K562 (cell line): Measurements from ENCODE around the gene ZNF410. TPM values are rescaled to one million over a fixed set of nuclear protein-coding genes. Genes with fewer than 3 reads are reported as not detected.

Source experiments
- ATAC-seq: fragments of 200-7000 bp; cut with Tn5 transposase; 3 replicates; pipeline ENCODE4 v1.9.1; 2020; ENCODE audit warnings: moderate library complexity
- Bru-seq: library from RNA; stranded (reverse); fragments of 400-500 nt; gene quantifications from one replicate; lab custom pipeline; 2021; lab: Mats Ljungman, UMichigan
- BruChase-seq, 2 experiments: library from RNA; stranded (reverse); fragments of 400-500 nt; gene quantifications; one replicate each; lab custom pipeline; 2021; lab: Mats Ljungman, UMichigan
- BruUV-seq: library from RNA; stranded (reverse); fragments of 400-500 nt; replicated peaks from 2 replicates; lab custom pipeline; 2021; lab: Mats Ljungman, UMichigan
- CTCF ChIA-PET: fragments of 300-600 bp; formaldehyde crosslinking; extraction: SDS; loops from one replicate; lab custom pipeline; 2021; ENCODE audit warnings: low intra/inter-chr PET ratio; lab: Yijun Ruan, JAX
- POLR2A ChIA-PET: fragments of 300-600, 350-650 bp; sonication (Branson Sonifier 250); formaldehyde crosslinking; extraction: SDS; loops from one replicate; lab custom pipeline; 2021; ENCODE audit warnings: antibody characterized with exemption, inconsistent platforms; lab: Yijun Ruan, JAX
- DNase-seq, 4 experiments: peaks; one replicate each; pipeline versions ENCODE4 v3.0.0 to v3.0.0-alpha.2; 2011 to 2018; ENCODE audit warnings: low spot score in 3 of 4, mixed read lengths in 3 of 4; ENCODE audit errors: extremely low read depth in 1 of 4
- FAIRE-seq: peaks from 2 replicates; lab custom pipeline; 2011; peaks lifted over from hg19 to GRCh38; lab: Jason Lieb, UNC
- H2AFZ ChIP-seq: 2 replicates; pipeline ENCODE4 v1.6.0; 2011; ENCODE audit warnings: low read depth, low read length, control low read depth, inconsistent platforms
- H3K27ac ChIP-seq: fragments of 200-600 bp; 3 replicates; pipeline ENCODE4 v1.8.0; 2011; ENCODE audit warnings: low read depth, mild to moderate bottlenecking, control low read depth, inconsistent platforms, low read length, moderate library complexity, mixed read lengths; ENCODE audit errors: extremely low read depth
- H3K27me3 ChIP-seq, 2 experiments: fragments of 300-600 bp in 1 of 2; 2 replicates in 1 of 2; 3 replicates in 1 of 2; pipeline versions ENCODE4 v1.6.0 to v1.8.0; 2011; ENCODE audit warnings: inconsistent platforms in 2 of 2, low read length in 2 of 2, mild to moderate bottlenecking in 1 of 2, mixed read lengths in 1 of 2, moderate library complexity in 1 of 2; ENCODE audit not compliant: control insufficient read depth in 2 of 2, insufficient read depth in 2 of 2
- H3K36me3 ChIP-seq: fragments of 300-600 bp; 3 replicates; pipeline ENCODE4 v1.8.0; 2011; ENCODE audit warnings: mild to moderate bottlenecking, low read length, inconsistent platforms; ENCODE audit not compliant: control insufficient read depth, insufficient read depth
- H3K4me1 ChIP-seq, 2 experiments: fragments of 200-600 bp in 1 of 2; replicated peaks in 1 of 2; 2 replicates in 1 of 2; 3 replicates in 1 of 2; pipeline versions ENCODE4 v1.5.1 to v1.8.0; 2011; ENCODE audit warnings: inconsistent platforms in 2 of 2, low read length in 2 of 2, mild to moderate bottlenecking in 1 of 2, mixed read lengths in 1 of 2, moderate library complexity in 1 of 2; ENCODE audit not compliant: control insufficient read depth in 2 of 2, insufficient read depth in 2 of 2
- H3K4me2 ChIP-seq: 2 replicates; pipeline ENCODE4 v1.6.1; 2011; ENCODE audit warnings: low read length, control low read depth, inconsistent platforms, mixed read lengths; ENCODE audit not compliant: insufficient read depth
- H3K4me3 ChIP-seq: fragments of 200-600 bp; sonication (generic), shearing (Covaris generic); 2 replicates; pipeline ENCODE4 v1.5.1; 2016; ENCODE audit warnings: control low read depth, inconsistent platforms
- H3K79me2 ChIP-seq: fragments of 200-600 bp; 3 replicates; pipeline ENCODE4 v1.8.0; 2011; ENCODE audit warnings: low read length, inconsistent platforms; ENCODE audit not compliant: control insufficient read depth, insufficient read depth
- H3K9ac ChIP-seq, 2 experiments: 2 replicates each; pipeline versions ENCODE4 v1.6.0 to v1.6.1; 2011; ENCODE audit warnings: low read depth in 2 of 2, low read length in 2 of 2, control low read depth in 1 of 2, inconsistent platforms in 1 of 2, mild to moderate bottlenecking in 1 of 2, mixed read lengths in 1 of 2; ENCODE audit not compliant: insufficient read depth in 1 of 2
- H3K9me1 ChIP-seq: one replicate; pipeline ENCODE4 v1.6.0; 2011; ENCODE audit warnings: inconsistent platforms, mild to moderate bottlenecking, low read length, moderate library complexity; ENCODE audit not compliant: control insufficient read depth, insufficient read depth
- H3K9me3 ChIP-seq: replicated peaks from 2 replicates; pipeline ENCODE4 v1.5.1; 2011; ENCODE audit warnings: low read depth, low read length, inconsistent platforms; ENCODE audit not compliant: control insufficient read depth, insufficient read depth
- H4K20me1 ChIP-seq: replicated peaks from 2 replicates; pipeline ENCODE4 v1.6.1; 2011; ENCODE audit warnings: low read length, inconsistent platforms, mixed read lengths; ENCODE audit not compliant: control insufficient read depth, insufficient read depth
- EP300 ChIP-seq: IDR thresholded peaks from 2 replicates; pipeline ENCODE4 v1.6.1; 2012; ENCODE audit warnings: low read length, improper control_type of control experiment
- NR4A1 ChIP-seq, 2 experiments: fragments of 250-450 bp in 1 of 2; fragments of 450-650 bp in 1 of 2; sonication (Bioruptor Pico) in 1 of 2; IDR thresholded peaks; 2 replicates each; pipeline versions ENCODE4 v1.4.0 to v1.6.1; 2016 to 2020; ENCODE audit warnings: mild to moderate bottlenecking in 2 of 2, missing compliant biosample characterization in 1 of 2, missing genetic modification characterization in 1 of 2, moderate library complexity in 1 of 2
- SAP30 ChIP-seq: fragments of 200-600 bp; sonication (generic); IDR thresholded peaks from 2 replicates; pipeline ENCODE4 v1.6.1; 2012; ENCODE audit warnings: borderline replicate concordance, low read depth, mild to moderate bottlenecking, moderate library complexity, low read length, control low read depth, inconsistent platforms; ENCODE audit not compliant: insufficient read depth, poor library complexity, severe bottlenecking
- ZKSCAN8 ChIP-seq: fragments of 200-800 bp; sonication (Bioruptor generic); IDR thresholded peaks from 2 replicates; pipeline ENCODE4 v1.6.1; 2016; ENCODE audit warnings: missing genetic modification characterization, missing compliant biosample characterization
- ZNF408 ChIP-seq: fragments of 250-450 bp; sonication (Bioruptor Pico); IDR thresholded peaks from 2 replicates; pipeline ENCODE4 v1.4.0; 2020; ENCODE audit warnings: low read depth, mild to moderate bottlenecking, moderate library complexity
- WGBS: fragments of 100-300 bp; shearing (Covaris generic); methylation state at CpG from one replicate; pipeline ENCODE4 v1.1.6; 2016; ENCODE audit warnings: low coverage, mixed read lengths; ENCODE audit not compliant: insufficient coverage; ENCODE audit errors: missing lambda C conversion rate; 5-methylcytosine and 5-hydroxymethylcytosine counted together
- in situ Hi-C: fragments of 300-500 bp; cut with MboI; formaldehyde crosslinking; loops from 4 replicates; pipeline ENCODE4 v1.15.0; 2018; ENCODE audit warnings: inconsistent platforms, mixed read lengths
- intact Hi-C: fragments of 100-400 bp; cut with micrococcal nuclease; formaldehyde crosslinking; loops from 2 replicates; pipeline ENCODE4 v1.14.2; 2022
- long read RNA-seq, 3 experiments: library from polyadenylated mRNA in 2 of 3; library from RNA in 1 of 3; unstranded in 2 of 3; stranded (forward) in 1 of 3; transcript quantifications; one replicate each; pipeline ENCODE4 v2.0.0, GENCODE V29; 2019 to 2022
- polyA minus RNA-seq, 3 experiments: library from RNA; depleted of rRNA, polyadenylated mRNA; stranded (reverse); fragments of >200 nt; gene quantifications; 2 replicates each; pipeline ENCODE4 v1.2.3, GENCODE V29; 2011
- polyA plus RNA-seq, 8 experiments: library from polyadenylated mRNA; depleted of rRNA in 4 of 8; stranded (reverse) in 5 of 8; unstranded in 3 of 8; fragments of >200 nt; fragmentation: Nextera tagmentation in 2 of 8; fragmentation: Illumina TruSeq in 1 of 8; extraction: Ambion mirVana in 2 of 8; extraction: Trizol in 1 of 8; gene quantifications; 2 replicates each; pipeline versions ENCODE4 v1.2.1 to v1.2.3, GENCODE V29; 2011 to 2014; ENCODE audit warnings: inconsistent platforms in 1 of 8, missing spikeins in 1 of 8
- total RNA-seq, 7 experiments: library from RNA; depleted of rRNA in 6 of 7; stranded (reverse); fragments of >200 nt in 6 of 7; fragmentation: Illumina TruSeq in 2 of 7; extraction: Trizol in 2 of 7; gene quantifications; 2 replicates each; pipeline versions ENCODE4 v1.2.1 to v1.2.3, GENCODE V29; 2011 to 2021; ENCODE audit warnings: low replicate concordance in 1 of 7
- TF ChIP-seq, protein P1 (sequence below): sonication (generic); formaldehyde crosslinking; IDR thresholded peaks from 2 replicates; pipeline ENCODE4 v1.8.0; 2022; ENCODE audit warnings: mild to moderate bottlenecking, missing genetic modification reagents, borderline replicate concordance
- TF ChIP-seq, protein P2 (sequence below): IDR thresholded peaks from 2 replicates; pipeline ENCODE4 v1.6.1; 2012; ENCODE audit warnings: low read depth, low read length, improper control_type of control experiment, borderline replicate concordance

The ZNF410 gene, protein sequence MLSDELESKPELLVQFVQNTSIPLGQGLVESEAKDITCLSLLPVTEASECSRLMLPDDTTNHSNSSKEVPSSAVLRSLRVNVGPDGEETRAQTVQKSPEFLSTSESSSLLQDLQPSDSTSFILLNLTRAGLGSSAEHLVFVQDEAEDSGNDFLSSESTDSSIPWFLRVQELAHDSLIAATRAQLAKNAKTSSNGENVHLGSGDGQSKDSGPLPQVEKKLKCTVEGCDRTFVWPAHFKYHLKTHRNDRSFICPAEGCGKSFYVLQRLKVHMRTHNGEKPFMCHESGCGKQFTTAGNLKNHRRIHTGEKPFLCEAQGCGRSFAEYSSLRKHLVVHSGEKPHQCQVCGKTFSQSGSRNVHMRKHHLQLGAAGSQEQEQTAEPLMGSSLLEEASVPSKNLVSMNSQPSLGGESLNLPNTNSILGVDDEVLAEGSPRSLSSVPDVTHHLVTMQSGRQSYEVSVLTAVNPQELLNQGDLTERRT
- 82.2 and 124 TPM in 2 replicates for total RNA-seq (2011; cell fraction: chromatin; rRNA removed; ENCODE audit: low replicate concordance)
- 42.0 and 47.6 TPM in 2 replicates for total RNA-seq (2011; cell fraction: nucleolus; rRNA removed)
- 76.8 and 107 TPM in 2 replicates for total RNA-seq (2011; cell fraction: nucleoplasm; rRNA removed)
- 25.9 and 26.2 TPM in 2 replicates for total RNA-seq (2014; rRNA removed)
- total RNA-seq (2014; rRNA removed; fragmentation: Illumina TruSeq; extraction: Trizol) = 42.0 and 46.1 TPM in 2 replicates
- 35.9 and 38.7 TPM in 2 replicates for total RNA-seq (2015; rRNA removed; fragmentation: Illumina TruSeq; extraction: Trizol)
- total RNA-seq (2021) = 28.2 and 30.0 TPM in 2 replicates
- 30.1 and 44.4 TPM in 2 replicates for polyA plus RNA-seq (2011; rRNA removed)
- 13.9 and 19.9 TPM in 2 replicates for polyA plus RNA-seq (2011; cell fraction: cytosol; rRNA removed)
- 39.9 and 40.8 TPM in 2 replicates for polyA plus RNA-seq (2011; cell fraction: nucleus; rRNA removed)
- polyA plus RNA-seq (2012) = 23.1 and 27.2 TPM in 2 replicates
- 35.3 and 36.9 TPM in 2 replicates for polyA plus RNA-seq (2014; fragmentation: Illumina TruSeq; extraction: Trizol)
- polyA plus RNA-seq (2014; fragmentation: Nextera tagmentation; extraction: Ambion mirVana) = 10 to 100 TPM; 48.6 to 64.8 TPM
- 20.5 and 29.1 TPM in 2 replicates for polyA plus RNA-seq (2014; rRNA removed)
- 54.5 and 55.0 TPM in 2 replicates for polyA minus RNA-seq (2011; rRNA and poly(A)+ RNA removed)
- polyA minus RNA-seq (2011; cell fraction: cytosol; rRNA and poly(A)+ RNA removed) = 14.1 and 20.9 TPM in 2 replicates
- polyA minus RNA-seq (2011; cell fraction: nucleus; rRNA and poly(A)+ RNA removed) = 26.0 and 43.7 TPM in 2 replicates
- percentile 80 among the genes with signal in this experiment for Bru-seq, nascent RNA
- BruChase-seq, experiment 1, labeled RNA remaining after a 2-hour chase = percentile 76 among the genes with signal in this experiment
- BruChase-seq, experiment 2, labeled RNA remaining after a 6-hour chase = percentile 76 among the genes with signal in this experiment
- long read RNA-seq, experiment 1, transcript ZNF410-201 (11 exons, 2,293 nt) = minor isoform, 20 of 221 reads
- long read RNA-seq, experiment 1, transcript ZNF410-211 (12 exons, 2,601 nt) = major isoform, 100 of 221 reads
- long read RNA-seq, experiment 1, partial matches to known transcripts = 40 of 221 reads
- long read RNA-seq, experiment 1, other reads (novel, unspliced or antisense) = 57 of 221 reads
- long read RNA-seq, experiment 2, transcript ZNF410-211 (12 exons, 2,601 nt) = major isoform, 11 of 35 reads
- long read RNA-seq, experiment 2, partial matches to known transcripts = 15 of 35 reads
- long read RNA-seq, experiment 2, other reads (novel, unspliced or antisense) = 6 of 35 reads
- long read RNA-seq, experiment 3, transcript ZNF410-211 (12 exons, 2,601 nt) = major isoform, 48 of 65 reads
- long read RNA-seq, experiment 3, partial matches to known transcripts = 4 of 65 reads
- long read RNA-seq, experiment 3, other reads (novel, unspliced or antisense) = 10 of 65 reads

DNA sequence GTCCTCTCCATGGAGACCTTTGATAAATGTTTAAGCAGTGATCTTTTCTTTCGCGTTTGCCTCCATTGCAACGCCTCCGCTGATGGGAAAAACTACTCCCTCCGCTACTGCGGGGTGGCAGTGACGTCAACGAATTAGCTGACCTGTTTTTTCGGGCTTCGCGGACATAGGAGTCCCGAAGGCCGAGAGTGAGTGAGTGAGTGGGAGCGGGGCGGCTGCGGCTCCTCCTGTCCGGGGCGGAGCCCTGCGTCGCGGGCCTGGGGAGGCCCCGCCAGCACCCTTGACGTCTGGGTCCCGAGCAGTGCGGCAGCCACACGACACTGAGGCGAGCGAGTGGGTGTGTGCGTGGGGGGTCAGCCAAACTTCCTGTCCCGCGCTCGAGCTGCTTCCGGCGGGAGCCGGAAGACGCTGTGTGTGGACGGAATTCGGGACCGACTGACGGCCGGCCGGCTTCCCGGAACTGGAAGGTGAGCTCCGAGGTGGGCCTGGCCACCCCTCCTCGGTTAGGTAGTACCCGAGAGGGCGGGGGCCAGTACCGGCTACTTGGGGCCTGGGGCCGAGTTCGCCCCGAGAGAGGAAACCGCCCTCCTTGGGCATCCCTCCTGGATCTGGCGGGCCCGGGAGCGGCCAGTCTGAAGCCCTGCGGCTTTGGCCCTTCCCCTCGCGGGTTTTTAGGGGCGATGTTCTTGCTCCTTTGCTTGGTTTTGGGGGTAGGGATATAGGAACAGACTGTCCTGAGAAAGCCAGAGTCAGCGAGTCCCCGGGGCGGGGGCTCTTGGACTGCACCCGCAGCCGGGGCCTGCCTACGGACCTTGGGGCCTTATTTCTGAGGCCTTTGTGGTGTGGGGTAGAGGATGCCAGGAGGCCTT is at the start of gene ZNF410:
Gene ZNF410, plus strand, starts transcription at position 411 of the 869 bp plus-strand sequence. CDS start 5,317 bp downstream, outside the sequence.
- intact Hi-C loops = loop anchor here (5.0 kb wide), 1 partner anchor 144 kb away; no protein-coding TSS in a partner anchor
- TF ChIP-seq, protein P1, sequence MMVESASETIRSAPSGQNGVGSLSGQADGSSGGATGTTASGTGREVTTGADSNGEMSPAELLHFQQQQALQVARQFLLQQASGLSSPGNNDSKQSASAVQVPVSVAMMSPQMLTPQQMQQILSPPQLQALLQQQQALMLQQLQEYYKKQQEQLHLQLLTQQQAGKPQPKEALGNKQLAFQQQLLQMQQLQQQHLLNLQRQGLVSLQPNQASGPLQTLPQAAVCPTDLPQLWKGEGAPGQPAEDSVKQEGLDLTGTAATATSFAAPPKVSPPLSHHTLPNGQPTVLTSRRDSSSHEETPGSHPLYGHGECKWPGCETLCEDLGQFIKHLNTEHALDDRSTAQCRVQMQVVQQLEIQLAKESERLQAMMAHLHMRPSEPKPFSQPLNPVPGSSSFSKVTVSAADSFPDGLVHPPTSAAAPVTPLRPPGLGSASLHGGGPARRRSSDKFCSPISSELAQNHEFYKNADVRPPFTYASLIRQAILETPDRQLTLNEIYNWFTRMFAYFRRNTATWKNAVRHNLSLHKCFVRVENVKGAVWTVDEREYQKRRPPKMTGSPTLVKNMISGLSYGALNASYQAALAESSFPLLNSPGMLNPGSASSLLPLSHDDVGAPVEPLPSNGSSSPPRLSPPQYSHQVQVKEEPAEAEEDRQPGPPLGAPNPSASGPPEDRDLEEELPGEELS (CRISPR knock-in tag) = 0 out of 2 replicates have a peak, but pooled peaks have one; percentile 19
- TF ChIP-seq SAP30 = peak; percentile 75
- no peak for TF ChIP-seq ZNF408
- TF ChIP-seq EP300 = peak; percentile 54; the same call in 1 of the 2 replicates
- TF ChIP-seq, protein P2, sequence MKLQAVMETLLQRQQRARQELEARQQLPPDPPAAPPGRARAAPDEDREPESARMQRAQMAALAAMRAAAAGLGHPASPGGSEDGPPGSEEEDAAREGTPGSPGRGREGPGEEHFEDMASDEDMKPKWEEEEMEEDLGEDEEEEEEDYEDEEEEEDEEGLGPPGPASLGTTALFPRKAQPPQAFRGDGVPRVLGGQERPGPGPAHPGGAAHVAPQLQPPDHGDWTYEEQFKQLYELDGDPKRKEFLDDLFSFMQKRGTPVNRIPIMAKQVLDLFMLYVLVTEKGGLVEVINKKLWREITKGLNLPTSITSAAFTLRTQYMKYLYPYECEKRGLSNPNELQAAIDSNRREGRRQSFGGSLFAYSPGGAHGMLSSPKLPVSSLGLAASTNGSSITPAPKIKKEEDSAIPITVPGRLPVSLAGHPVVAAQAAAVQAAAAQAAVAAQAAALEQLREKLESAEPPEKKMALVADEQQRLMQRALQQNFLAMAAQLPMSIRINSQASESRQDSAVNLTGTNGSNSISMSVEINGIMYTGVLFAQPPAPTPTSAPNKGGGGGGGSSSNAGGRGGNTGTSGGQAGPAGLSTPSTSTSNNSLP = no peak
- no peak for TF ChIP-seq NR4A1 (CRISPR knock-in tag; IDR thresholded peaks at IDR 0.05)
- no peak for TF ChIP-seq NR4A1 (tag; IDR thresholded peaks at IDR 0.05)
- no peak for TF ChIP-seq ZKSCAN8 (CRISPR knock-in tag)

More for the DNA sequence above, at the start of gene ZNF410:
- ChIA-PET POLR2A (interaction anchor here (0.6 to 3.4 kb wide), 12 partner anchors 9 to 869 kb away, joined by 3 to 15 read pairs (median 6); partner anchors contain the start of gene PTGR2), CTCF (no interaction called here)
- peak within 1 kb of the TSS; percentile 96 for H3K27ac ChIP-seq
- H4K20me1 ChIP-seq = no peaks in the 10 kb centered on the region
- H3K27me3 ChIP-seq = no peaks in the 10 kb centered on the region
- DNase-seq (peak; percentile 87 to 96 (median 90)), ATAC-seq (peak; percentile 98), FAIRE-seq (peak; percentile 92)
- peaks cover 64% of the 10 kb centered on the region for H3K79me2 ChIP-seq
- H3K4me2 ChIP-seq = peak within 1 kb of the TSS; percentile 94
- H3K4me3 ChIP-seq = peak within 1 kb of the TSS; percentile 86
- peak within 1 kb of the TSS; percentile 90 to 96 for H3K9ac ChIP-seq
- peaks cover 3% of the 10 kb centered on the region; the same call in 1 of the 3 replicates for H3K36me3 ChIP-seq
- BruUV-seq = no TSS peak
- H3K9me3 ChIP-seq = no peaks in the 10 kb centered on the region
- no peaks in the 10 kb centered on the region for H3K9me1 ChIP-seq
- H2AFZ ChIP-seq = peak within 1 kb of the TSS; percentile 92
- peaks cover 4 to 6% of the 10 kb centered on the region in 2 experiments; a peak in 4 of 5 replicates for H3K4me1 ChIP-seq
- 1% methylated on average over 32 of the region's 65 CpGs for WGBS
- in situ Hi-C loops = no loop called here
